Measurements from ENCODE around the gene CIB2.

The CIB2 gene

GRCh38 chr15:78065973-78066946 lies 65.0 kb downstream of the CIB2 start:
- peak; percentile 28 for DNase-seq (ENCODE audit: low spot score)

- DNase-seq (ENCODE audit: low spot score), result peak; percentile 94
These were observed 65.9 kb downstream of the CIB2 start for GRCh38 chr15:78065284-78065872.

DNA sequence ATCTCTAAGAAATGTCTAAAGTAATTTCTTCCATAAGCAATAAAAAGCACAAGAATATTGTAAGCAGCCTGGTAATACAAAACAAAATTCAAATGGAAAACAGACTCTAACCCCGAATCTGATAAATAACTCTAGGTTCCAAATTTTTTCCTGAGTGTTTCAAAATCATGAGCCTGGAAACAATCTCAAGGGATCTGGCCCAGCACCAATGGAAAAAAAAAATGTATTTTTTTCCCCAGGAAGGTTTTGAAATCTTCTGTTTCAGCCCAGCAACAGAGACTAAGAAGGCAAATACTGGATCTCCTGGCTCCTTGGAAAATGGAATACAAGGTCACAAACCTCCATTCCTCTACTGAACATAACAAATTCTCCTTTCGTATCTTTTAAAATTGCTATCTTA lies 66.7 kb downstream of the CIB2 start:
- no peak for DNase-seq (ENCODE audit: low spot score)

GRCh38 chr15:78063970-78064385 lies 67.3 kb downstream of the CIB2 start:
- no peak for DNase-seq (ENCODE audit: low spot score)

- no peak for DNase-seq (ENCODE audit: low spot score)
These were observed 68.0 kb downstream of the CIB2 start for GRCh38 chr15:78063217-78063616.

- DNase-seq (ENCODE audit: low spot score), result peak; percentile 25
These were observed 69.2 kb downstream of the CIB2 start for GRCh38 chr15:78061963-78062427.

GRCh38 chr15:78060232-78060631 lies 71.0 kb downstream of the CIB2 start:
- peak; percentile 28 for DNase-seq (ENCODE audit: low spot score)

GRCh38 chr15:78059110-78059839 lies 72.0 kb downstream of the CIB2 start:
- peak; percentile 32 for DNase-seq (ENCODE audit: low spot score)

GRCh38 chr15:78058401-78058935 lies 72.8 kb downstream of the CIB2 start:
- DNase-seq (ENCODE audit: low spot score), result no peak

GRCh38 chr15:78057803-78058202 lies 73.4 kb downstream of the CIB2 start:
- DNase-seq (ENCODE audit: low spot score), result no peak

- peak; percentile 84 for DNase-seq (ENCODE audit: low spot score)
These were observed 74.5 kb downstream of the CIB2 start for GRCh38 chr15:78056714-78057269.

DNA sequence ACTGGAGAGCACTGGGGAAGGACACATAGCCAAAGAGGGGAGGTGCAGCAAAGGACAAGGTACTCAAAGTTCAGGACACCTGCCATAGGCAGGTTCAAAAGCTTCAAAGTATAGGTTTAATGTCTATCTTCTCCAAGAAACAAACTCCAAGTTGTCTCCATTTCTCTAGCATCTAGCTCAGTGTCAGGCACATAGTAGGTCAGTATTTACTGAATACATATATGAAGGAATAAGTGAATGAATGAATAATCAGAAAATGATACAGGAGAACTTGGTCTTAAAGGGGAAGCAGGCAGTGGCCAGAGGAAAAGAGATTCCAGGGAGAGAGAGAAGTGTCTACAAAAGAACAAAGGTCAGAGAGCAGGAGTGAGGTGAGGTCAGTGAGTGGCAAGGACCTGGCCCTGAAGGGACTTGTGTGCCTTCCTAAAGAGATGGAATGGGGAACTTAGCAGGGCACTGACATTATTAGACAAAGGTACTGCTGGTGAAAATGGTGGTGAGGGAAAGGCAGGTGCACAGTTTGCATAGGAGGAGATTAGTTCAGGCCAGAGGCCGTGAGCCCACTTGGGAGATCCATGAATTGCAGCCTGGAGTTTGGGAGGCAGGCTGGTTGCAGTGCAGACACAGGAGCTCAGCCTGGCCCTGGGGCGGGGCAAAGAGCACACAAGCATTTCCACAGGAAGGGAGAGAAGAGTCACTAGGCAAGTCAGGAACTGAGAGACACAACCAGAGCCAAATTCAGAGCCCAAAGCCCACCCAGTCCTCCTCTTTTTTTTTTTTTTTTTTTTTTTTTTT lies 75.1 kb downstream of the CIB2 start:
- peak; percentile 66 for DNase-seq (ENCODE audit: low spot score)

GRCh38 chr15:78054966-78055365 lies 76.3 kb downstream of the CIB2 start:
- no peak for DNase-seq (ENCODE audit: low spot score)

Measured in kidney tubule cell (primary cell).